GM21723 (cell line): ENCODE data around the gene UFC1.

Source experiments
- ATAC-seq: cut with Tn5 transposase; IDR thresholded peaks from one replicate; pipeline ENCODE4 v1.9.1; 2021; ENCODE audit warnings: mild to moderate bottlenecking, moderate library complexity; ENCODE audit not compliant: unreplicated experiment

The UFC1 gene

DNA sequence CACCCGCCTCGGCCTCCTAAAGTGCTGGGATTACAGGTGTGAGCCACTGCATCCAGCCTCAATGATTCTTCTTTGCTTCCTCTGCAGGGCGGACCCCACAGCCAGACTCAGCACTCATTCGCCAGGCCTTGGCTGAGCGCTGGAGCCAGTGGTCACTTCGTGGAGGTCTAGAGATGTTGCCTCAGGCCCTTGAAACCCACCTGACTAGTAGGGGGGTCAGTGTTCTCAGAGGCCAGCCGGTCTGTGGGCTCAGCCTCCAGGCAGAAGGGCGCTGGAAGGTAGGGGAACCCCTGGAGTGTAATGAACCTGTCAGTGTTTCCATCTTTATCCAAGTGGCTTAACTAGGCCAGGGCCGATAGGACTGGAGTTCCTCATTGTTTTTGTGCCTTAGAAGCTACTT, 15.1 kb downstream of the UFC1 start:
- ATAC-seq, result no peak

GRCh38 chr1:161171191-161171590, 17.4 kb downstream of the UFC1 start:
- no peak for ATAC-seq

GRCh38 chr1:161171696-161172095, 17.9 kb downstream of the UFC1 start:
- ATAC-seq, result no peak

- no peak for ATAC-seq
These were observed 18.6 kb downstream of the UFC1 start for GRCh38 chr1:161172349-161172748.

GRCh38 chr1:161172776-161173376, 19.1 kb downstream of the UFC1 start:
- no peak for ATAC-seq

DNA sequence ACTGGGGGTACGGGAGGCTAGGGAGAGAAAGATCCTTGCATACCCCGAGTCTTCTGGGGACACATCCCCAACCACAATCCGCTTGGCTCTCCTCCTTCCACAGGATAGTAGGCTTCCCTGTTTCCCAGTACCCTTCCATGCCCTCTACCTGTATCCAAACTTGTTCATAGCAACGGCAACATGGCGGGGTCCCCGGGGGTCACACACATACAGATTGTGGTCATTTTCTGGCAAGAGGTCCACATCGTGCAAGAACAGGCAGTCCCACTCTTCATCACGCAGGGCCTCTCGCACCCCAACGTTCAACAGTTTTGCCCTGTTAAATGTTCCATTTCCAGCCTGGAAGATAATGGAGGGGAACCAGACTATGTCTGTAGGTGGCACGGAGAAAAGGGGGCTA, 19.9 kb downstream of the UFC1 start:
- ATAC-seq, result no peak

GRCh38 chr1:161174911-161175310, 21.1 kb downstream of the UFC1 start:
- ATAC-seq, result no peak

DNA sequence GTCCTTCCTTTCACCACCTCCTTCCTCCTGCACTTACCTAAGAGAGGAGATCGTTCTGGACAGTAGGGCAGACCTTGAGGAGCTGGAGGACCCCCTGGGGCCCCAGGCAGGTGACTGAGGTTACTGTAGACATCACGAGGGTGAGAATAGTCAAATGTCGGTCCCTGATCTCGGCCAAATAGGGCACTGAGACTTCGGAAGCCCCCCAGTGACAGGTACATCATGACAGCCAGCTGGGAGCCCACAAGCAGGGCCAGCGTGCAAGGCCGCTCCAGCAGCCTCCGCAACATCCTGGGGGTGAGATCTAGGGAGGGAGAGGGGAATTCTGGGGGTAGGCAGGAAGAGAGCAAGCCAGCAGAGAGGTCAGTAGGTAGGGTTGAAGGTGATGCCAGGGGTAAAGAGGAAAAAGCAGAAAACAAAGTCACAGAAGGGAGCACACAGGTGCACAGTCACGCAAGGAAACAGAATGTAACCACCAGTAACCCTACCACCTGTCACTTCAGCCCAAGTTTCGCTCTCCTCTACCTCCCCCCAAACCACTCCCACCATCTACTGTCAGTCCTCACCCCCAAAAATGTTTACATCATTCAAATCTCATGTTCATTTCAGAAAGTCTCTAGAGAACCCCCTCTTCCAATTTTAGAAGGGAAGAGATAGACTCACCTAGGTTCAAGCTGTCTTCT, 22.1 kb downstream of the UFC1 start:
- no peak for ATAC-seq

GRCh38 chr1:161176468-161177111, 22.8 kb downstream of the UFC1 start:
- ATAC-seq, result peak; percentile 4

GRCh38 chr1:161177112-161177935, 23.5 kb downstream of the UFC1 start, which contains the start of gene B4GALT3:
TSS of gene B4GALT3 (minus strand) at chr1:161177507. CDS start at chr1:161176060, 1,447 bp downstream.
- ATAC-seq, result peak; percentile 74

DNA sequence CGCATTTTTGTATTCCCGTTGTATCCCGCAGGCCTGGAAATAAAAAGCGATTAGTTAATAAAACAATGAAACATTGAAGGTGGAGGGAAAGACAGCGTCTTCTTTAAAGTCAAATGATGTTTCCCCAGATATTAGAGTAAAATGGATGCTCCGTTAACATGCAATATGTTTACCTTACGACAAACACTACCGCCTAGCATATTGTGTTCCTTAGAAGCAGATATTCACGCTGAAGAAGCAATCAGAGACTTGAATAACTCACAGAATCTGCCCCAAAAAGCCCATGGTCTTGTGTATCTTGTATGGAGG, 24.1 kb downstream of the UFC1 start:
- ATAC-seq, result no peak

GRCh38 chr1:161179698-161180097, 25.9 kb downstream of the UFC1 start:
- ATAC-seq, result no peak

DNA sequence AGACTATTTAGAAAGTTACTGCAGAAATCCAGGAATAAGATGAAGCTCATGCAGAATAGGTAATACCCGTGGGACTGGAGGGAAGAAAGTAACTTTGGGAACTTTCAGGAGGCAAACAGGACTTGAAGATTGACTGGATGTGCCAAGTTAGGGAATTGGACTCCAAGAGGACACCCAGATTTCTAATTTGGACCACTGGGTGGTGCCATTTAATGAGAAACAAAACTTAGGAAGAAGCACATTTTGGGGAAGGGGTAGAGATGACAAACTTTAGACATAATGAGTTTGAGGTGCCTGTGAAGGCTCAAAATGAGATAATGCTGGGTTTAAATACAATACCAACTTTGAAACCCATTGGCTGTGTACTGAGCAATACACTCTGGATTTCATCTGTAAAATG, 26.9 kb downstream of the UFC1 start:
- ATAC-seq, result no peak

DNA sequence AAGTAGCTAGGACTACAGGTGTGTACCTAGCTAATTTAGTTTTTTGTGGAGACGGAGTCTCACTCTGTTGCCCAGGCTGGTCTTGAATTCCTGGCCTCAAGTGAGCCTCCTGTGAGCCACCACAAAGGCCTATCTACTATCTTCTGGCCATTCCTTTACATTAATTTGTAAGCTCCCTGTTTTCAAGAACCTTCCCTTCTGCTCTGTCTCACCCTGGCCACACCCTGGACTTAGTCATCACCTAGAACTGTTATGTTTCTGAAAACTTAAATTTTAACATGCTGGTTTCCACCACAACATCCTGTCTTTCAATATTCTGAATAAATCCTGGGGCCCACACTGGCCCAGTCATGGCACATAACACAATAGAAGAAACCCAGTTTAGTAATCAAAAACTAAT, 28.4 kb downstream of the UFC1 start:
- peak; percentile 43 for ATAC-seq

- ATAC-seq, result peak; percentile 70
These were observed 31.5 kb downstream of the UFC1 start for GRCh38 chr1:161185282-161185682.

DNA sequence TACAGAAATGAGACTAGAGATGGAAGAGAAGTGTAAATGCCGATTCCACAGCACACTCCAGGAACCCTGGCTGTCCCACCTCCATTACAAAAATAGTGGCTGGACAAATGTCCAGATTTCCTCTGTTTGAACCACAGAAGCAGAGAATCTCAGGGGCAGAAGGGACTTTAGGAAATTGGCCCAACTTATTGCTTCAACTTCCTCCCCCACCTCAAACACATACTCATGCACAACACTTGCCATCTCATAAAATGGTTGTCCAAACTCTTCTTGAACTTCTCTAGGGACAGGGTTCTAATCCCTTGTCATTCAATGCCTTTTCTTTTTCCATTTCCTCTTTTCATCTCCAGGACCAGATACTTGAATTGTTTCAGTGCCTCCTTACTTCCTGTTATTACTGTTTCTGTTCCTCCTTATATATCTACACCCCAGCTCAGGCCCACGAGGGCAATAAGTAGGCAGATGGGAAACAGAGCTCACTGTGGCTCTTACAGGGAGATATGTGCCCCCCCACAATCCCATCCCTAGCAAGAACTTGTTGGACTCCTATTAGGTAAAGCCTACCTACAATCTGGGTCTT, 32.0 kb downstream of the UFC1 start:
- ATAC-seq, result peak; percentile 32

DNA sequence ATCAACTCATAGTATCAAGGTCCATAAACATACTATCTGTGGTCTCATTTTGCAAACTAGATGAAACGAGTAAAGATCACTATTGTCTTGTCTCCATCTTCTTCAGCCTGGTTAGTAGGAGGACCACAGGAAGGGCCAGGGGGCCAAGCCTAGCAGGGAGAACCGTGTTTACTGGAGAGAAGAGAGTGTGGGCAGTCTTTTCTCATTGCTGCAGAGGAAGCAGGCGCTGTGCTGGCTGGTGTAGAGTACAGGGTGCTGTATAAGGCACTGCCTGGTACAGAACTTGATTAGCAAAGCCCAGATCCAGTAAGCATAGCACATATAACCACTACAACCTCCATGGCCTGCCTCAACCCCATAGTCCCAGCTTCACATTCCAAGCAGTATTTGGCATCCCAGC, 33.5 kb downstream of the UFC1 start:
- no peak for ATAC-seq

- no peak for ATAC-seq
These were observed 34.6 kb downstream of the UFC1 start for GRCh38 chr1:161188381-161188780.

GRCh38 chr1:161189036-161189435, 35.3 kb downstream of the UFC1 start:
- ATAC-seq, result no peak

DNA sequence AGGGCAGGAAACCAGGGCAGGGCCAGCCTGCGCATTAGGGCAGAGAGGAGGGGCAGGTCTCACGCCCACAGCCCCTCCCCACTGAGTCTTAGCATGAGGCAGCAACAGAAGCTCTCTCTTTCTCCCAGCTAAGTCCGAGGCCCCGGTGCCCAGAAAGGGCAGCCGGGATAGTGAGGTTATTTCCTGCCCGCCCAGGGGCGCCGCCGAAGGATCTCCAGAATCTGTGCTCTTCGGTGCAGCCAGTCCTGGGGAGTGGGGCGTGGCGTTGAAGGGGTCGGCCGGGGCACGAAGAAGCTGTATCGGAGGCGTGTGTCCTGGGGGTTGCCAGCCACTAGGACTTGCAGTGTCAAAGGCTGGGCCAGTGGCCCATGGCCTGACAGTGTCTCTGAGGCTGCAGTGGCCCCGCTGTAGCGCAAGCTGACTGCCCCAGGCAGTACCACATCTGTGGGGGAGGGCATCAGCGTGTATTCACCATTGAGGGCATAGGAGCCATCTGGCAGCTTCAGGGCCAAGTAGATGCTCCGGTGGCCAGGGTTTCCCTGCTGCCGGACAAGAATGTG, 37.3 kb downstream of the UFC1 start:
- ATAC-seq, result no peak

DNA sequence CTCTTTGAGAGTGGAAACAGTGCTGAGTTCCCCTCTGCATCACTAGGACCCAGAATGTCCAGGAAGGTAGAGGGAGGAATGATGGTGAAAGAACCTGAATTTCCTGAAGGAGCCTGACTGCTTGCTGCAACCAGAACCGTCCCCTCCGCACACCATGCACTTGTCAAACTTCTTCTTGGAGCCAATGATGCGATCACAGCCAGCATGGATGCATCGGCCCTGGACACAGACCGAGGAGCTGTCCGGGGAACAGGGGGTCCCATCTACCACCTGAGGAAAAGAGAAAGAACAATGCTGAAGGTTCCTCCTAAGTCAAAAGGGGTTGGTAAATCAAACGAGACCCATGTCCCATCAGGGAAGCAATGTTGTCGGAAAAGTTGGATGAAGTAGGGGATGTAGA, 38.2 kb downstream of the UFC1 start:
- ATAC-seq, result no peak
